GM11168 (cell line): ENCODE measurements around the gene CAPN7.

Experiments used
- in situ Hi-C: fragments of 300-500 bp; cut with MboI; formaldehyde crosslinking; loops from one replicate; pipeline ENCODE4 v1.12.0; 2022; ENCODE audit warnings: low sequenced_read_pairs; ENCODE audit not compliant: unreplicated experiment

The CAPN7 gene

GRCh38 chr3:15269091-15269989 is 63.3 kb downstream of the CAPN7 start:
- in situ Hi-C loops: loop anchor here (5.0 to 25.0 kb wide), 3 partner anchors 113 to 293 kb away; no protein-coding TSS in a partner anchor

GRCh38 chr3:15271030-15271429 is 65.0 kb downstream of the CAPN7 start:
- in situ Hi-C loops: loop anchor here (25.0 kb wide), 1 partner anchor 291 kb away; no protein-coding TSS in a partner anchor

- in situ Hi-C loops: loop anchor here (25.0 kb wide), 1 partner anchor 290 kb away; no protein-coding TSS in a partner anchor
These were observed 65.8 kb downstream of the CAPN7 start for GRCh38 chr3:15271785-15272381.

DNA sequence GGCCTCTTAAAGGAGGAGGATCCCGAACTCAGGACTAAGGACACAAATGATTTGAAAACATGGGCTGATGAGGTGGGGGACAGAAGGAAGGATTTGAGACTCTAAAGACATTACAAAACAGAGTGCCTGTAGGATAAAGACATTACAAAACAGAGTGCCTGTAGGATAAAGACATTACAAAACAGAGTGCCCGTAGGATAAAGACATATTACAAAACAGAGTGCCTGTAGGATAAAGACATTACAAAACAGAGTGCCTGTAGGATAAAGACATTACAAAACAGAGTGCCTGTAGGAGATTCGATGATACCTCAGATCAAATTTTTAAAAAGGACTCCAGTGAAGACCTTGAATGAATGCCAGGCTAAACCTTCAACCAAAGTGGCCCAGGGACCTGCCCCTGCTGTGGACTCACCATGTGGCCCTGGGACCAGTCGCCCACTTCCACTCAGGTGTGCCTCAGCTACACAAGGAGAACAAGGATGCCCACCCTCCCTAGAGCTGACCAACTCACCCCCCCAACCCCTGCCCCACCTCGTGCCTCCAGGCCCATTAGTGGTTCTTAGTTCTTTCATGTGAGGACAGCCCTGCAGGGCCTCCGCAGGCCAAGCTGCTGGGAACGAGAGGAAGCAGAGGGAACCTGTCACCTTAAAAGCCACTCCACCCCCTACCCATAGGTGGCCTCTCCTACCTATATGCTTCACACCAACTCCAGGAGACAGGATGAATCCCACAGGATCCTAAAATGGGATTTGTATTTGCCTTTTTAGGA is 66.6 kb downstream of the CAPN7 start:
- in situ Hi-C loops: loop anchor here (25.0 kb wide), 1 partner anchor 290 kb away; no protein-coding TSS in a partner anchor

DNA sequence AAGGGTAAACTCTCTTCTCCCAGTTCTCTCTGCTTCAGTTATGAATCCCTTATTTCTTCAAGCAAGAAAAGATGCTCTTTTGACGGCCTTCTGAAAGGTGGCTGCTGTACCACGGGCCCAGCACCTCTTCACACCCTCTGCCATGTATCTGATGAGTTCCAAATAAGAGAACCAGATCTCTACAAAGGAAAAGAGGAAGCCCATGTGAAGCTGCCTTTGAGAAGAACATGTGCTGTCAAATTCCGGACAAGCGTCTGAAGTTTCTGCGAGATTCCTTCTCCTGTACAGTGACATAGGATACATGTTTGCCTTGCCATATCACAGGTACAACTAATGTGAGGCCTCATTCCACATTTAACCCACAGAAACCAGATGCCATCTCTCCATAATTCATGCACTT is 67.2 kb downstream of the CAPN7 start:
- in situ Hi-C loops: loop anchor here (25.0 kb wide), 1 partner anchor 289 kb away; no protein-coding TSS in a partner anchor

- in situ Hi-C loops: no loop called here
These were observed 70.1 kb downstream of the CAPN7 start for GRCh38 chr3:15276028-15276724.

GRCh38 chr3:15277861-15278500 is 71.9 kb downstream of the CAPN7 start:
- in situ Hi-C loops: no loop called here

DNA sequence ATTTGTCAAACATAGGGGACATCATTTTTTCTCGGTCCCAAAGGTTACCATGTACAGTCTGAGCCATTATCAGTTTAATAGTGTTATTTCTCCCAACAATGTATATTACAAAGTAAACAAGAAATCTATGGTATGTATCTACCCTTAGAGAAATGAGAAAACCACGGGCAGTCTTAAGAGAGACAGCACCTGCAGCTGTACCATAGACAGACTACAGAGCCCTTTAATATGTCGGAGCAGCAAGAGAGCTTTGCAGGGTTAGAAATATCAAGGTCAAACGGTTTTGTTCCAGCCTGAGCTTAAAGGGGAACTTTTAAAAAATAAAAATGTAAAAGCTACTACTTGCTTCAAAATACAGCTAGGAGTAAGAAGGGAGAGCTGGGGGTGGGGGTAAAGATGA is 73.2 kb downstream of the CAPN7 start:
- in situ Hi-C loops: no loop called here

DNA sequence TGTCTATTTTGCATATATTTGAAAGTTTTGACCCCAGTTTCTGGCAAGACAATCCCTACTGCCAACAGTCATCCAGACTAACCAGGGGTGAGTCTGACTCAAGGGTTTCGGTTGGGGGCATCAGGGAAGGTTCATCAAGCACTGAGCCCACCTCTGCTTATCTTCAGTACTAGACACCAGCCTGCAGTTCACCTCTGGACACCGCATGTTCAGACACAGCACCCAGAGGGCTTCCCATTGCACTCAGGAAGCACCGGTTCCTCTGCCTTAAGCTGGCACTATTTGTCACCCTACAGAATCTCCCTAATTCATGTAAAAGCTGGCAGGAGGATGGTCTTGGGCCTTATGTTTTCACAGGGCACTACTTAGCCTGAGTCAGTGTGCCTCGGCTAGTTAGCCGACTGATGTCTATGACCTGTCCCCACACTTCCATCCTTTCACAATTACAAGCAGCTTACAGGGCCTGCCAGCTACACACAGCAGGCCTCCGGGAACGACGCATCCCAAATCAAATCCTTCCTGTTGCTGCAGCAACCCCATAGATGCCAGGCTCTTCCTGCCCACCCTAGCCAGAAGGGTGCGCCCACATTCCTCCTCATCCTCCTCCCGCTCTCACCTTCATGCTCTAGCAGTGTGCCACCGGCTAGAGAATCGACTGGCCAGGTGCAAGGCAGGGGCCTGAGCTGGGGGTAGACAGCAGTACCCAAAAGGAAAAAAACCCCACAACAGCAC is 73.8 kb downstream of the CAPN7 start:
- in situ Hi-C loops: no loop called here

DNA sequence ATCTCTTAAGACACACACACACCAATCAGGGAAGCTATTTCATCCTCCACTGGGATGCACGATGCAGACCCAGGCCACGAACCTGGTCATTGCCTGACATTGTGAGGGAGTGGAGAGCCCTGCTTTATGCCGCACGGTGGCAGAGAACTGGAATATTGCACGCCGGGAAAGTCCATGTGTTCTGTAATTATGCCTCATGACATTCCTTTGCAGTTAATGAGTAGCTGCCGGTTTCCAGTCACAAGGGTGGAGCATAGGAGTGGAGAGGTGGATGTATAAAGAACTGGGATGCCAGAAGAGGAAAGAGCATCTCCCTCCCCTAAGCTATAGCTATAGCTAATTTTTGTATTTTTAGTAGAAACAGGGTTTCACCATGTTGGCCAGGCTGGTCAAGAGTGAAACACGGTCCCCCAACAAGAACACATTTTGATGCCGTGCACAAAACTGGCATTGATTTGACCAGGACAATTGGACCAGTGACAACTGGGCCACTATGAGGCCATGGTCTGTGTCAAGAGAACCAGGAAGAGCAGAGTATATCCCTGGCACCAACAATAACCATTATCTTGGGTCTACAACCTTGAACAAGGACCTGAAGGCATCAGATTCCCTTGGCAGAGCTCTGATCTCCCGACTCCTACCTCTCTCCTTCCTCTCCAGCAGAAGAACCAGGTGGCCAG is 74.9 kb downstream of the CAPN7 start:
- in situ Hi-C loops: no loop called here

DNA sequence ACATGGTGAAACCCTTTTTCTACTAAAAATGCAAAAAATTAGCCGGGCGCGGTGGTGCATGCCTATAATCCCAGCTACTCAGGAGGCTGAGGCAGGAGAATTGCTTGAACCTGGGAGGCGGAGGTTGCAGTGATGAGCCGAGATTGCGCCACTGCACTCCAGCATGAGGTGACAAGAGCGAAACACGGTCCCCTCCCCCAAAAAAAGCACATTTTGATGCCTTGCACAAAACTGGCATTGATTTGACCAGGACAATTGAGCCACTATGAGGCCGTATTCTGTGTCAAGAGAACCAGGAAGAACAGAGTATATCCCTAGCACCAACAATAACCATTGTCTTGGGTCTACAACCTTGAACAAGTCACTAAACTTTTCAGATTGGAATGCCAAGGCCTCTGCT is 75.8 kb downstream of the CAPN7 start:
- in situ Hi-C loops: no loop called here

GRCh38 chr3:15283702-15284101 is 77.7 kb downstream of the CAPN7 start:
- in situ Hi-C loops: no loop called here

DNA sequence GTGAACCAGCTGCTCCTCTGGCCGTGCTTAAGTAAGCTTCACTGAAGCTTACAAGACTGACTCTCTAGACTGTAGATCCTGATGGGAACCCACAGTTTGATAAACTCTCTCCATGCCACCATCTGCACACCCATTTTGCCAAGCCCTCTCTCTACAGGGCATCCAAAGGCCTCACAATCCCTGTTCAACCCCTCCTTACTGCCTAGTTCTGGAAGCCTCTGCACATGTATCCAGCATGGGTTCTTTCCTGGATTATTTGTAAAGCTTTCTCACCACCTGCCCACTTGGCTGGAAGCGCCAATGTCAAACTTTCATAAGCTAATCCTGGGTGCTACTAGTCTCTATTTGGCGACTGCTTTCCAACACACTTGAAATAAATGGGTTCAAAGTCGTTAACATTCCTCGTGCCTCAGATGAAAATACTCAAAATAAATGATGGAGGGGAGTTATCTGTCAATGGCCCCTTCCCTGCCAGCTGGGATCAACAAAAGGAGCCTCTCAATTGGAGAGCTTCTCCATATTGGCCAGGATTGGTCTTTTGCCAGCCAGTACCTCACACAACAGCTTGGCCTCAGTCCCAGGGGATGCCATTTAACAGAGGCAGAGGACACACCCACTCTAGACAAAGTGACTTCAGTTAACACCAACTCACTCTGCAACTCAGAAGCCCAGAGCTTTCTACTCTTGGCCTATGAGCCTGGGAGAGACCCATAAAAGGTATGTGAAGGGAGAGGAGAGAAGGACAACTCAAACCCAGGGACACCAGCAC is 78.3 kb downstream of the CAPN7 start:
- in situ Hi-C loops: no loop called here

DNA sequence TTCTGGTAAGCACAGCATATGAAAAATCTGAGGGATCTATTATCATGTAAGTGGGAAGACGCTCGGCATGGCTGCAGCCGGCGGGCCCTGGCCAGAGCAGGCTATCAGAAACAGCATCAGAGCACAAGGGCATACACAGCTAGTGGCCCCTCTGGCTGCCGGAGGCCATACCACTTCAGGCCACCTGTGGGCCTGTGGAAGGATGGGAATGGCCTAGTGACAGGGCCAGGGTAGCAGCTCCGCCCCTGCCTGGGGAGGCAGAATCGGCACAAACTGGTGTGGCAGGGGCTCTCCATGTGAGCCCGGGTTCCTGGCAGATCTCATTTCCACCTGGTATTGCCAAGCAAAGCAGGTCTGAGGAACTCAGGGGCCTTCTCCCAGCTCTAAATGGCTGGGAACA is 80.0 kb downstream of the CAPN7 start:
- in situ Hi-C loops: no loop called here

DNA sequence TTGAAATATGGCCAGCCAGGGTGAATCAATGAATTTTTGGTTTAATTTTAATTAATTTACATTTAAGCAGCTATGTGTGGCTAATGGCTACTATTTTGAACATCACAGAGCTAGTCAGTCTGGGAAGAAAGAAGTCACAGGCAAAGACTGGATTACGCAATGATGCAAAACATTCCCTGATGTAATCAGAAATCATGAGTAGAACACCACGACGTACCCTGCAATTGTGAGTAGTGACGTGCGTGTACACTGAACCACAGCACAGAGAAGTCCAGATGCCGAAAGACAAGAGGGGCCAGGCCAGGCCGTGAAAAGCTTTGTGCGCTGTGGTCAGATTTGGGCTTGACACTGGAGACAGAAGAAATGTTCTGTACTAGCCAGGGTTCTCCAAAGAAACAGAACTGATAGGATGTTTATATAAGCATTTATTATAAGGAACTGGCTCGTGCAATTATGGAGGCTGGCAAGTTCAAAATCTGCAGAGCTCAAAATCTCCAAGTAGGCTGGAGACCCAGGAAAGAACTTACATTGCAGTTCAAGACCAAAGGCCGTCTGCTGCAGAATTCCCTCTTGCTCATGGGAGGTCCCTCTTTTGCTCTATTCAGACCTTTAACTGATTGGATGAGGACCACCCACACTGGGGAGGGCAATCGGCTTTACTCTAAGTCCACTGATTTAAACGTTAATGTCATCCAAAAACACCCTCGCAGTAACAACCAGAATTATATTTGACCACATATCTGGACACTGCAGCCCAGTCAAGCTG is 81.7 kb downstream of the CAPN7 start:
- in situ Hi-C loops: no loop called here

GRCh38 chr3:15288331-15289035 is 82.4 kb downstream of the CAPN7 start:
- in situ Hi-C loops: no loop called here
